Brain pericyte (primary cell): ENCODE results near the gene DDX39B.

Experiments
- DNase-seq: peaks from one replicate; pipeline ENCODE4 v3.0.0-alpha.2; 2012; ENCODE audit warnings: low read depth, low spot score

DDX39B gene

GRCh38 chr6:31547727-31548543 lies 6.1 kb upstream of the DDX39B start:
- DNase-seq, result no peak

GRCh38 chr6:31546958-31547726 lies 5.3 kb upstream of the DDX39B start, which contains the start of gene NFKBIL1:
TSS of gene NFKBIL1 (plus strand) at chr6:31547608. CDS start at chr6:31547695, 87 bp downstream.
- peak; percentile 94 for DNase-seq

GRCh38 chr6:31546339-31546957 lies 4.6 kb upstream of the DDX39B start, which contains the start of gene ATP6V1G2:
TSS of gene ATP6V1G2 (minus strand) at chr6:31546608. CDS start at chr6:31546559, 49 bp downstream.
- DNase-seq, result peak; percentile 91

GRCh38 chr6:31545291-31545690 lies 3.5 kb upstream of the DDX39B start:
- no peak for DNase-seq

GRCh38 chr6:31544676-31545075 lies 2.9 kb upstream of the DDX39B start:
- DNase-seq, result no peak

GRCh38 chr6:31543639-31544038 lies 1.8 kb upstream of the DDX39B start:
- no peak for DNase-seq

GRCh38 chr6:31541059-31541657 lies 645 bp downstream of the DDX39B start:
- no peak for DNase-seq

- no peak for DNase-seq
Measured at GRCh38 chr6:31540640-31541039, 1.2 kb downstream of the DDX39B start.

GRCh38 chr6:31538805-31539400 lies 2.9 kb downstream of the DDX39B start:
- no peak for DNase-seq

GRCh38 chr6:31535538-31536324 lies 6.1 kb downstream of the DDX39B start:
- no peak for DNase-seq

- no peak for DNase-seq
Measured at GRCh38 chr6:31534521-31535040, 7.2 kb downstream of the DDX39B start.

- no peak for DNase-seq
Measured at GRCh38 chr6:31534011-31534410, 7.8 kb downstream of the DDX39B start.

GRCh38 chr6:31533455-31533841 lies 8.4 kb downstream of the DDX39B start:
- DNase-seq, result no peak

- no peak for DNase-seq
Measured at GRCh38 chr6:31532644-31533454, 9.0 kb downstream of the DDX39B start.

GRCh38 chr6:31531771-31532643 lies 9.8 kb downstream of the DDX39B start:
- DNase-seq, result no peak

- DNase-seq, result no peak
Measured at GRCh38 chr6:31531162-31531561, 10.6 kb downstream of the DDX39B start.

- no peak for DNase-seq
Measured at GRCh38 chr6:31530659-31531058, 11.1 kb downstream of the DDX39B start.

GRCh38 chr6:31529329-31530150 lies 12.3 kb downstream of the DDX39B start:
- DNase-seq, result no peak
